Mucosa of descending colon (tissue), 3 donors: ENCODE data around the gene ASTN2. TPM values are rescaled to one million over a fixed set of nuclear protein-coding genes. Genes with fewer than 3 reads are reported as not detected.

Source experiments
- ATAC-seq: fragments of 200-7000 bp; cut with Tn5 transposase; one replicate; pipeline ENCODE4 v1.9.1; 2020; ENCODE audit warnings: mild to moderate bottlenecking, moderate library complexity
- DNase-seq, 3 donors: peaks; one replicate each; pipeline ENCODE4 v3.0.0-alpha.2; 2020
- H3K36me3 ChIP-seq: fragments of 200-600 bp; one replicate; pipeline ENCODE4 v1.8.0; 2021; ENCODE audit warnings: low read depth, mild to moderate bottlenecking
- H3K4me1 ChIP-seq: fragments of 200-600 bp; one replicate; pipeline ENCODE4 v1.8.0; 2021; ENCODE audit warnings: low read depth, mild to moderate bottlenecking
- H3K4me3 ChIP-seq: fragments of 200-600 bp; one replicate; pipeline ENCODE4 v1.8.0; 2021; ENCODE audit warnings: mild to moderate bottlenecking
- H3K9me3 ChIP-seq: fragments of 200-600 bp; one replicate; pipeline ENCODE4 v1.8.0; 2021; ENCODE audit warnings: mild to moderate bottlenecking
- intact Hi-C, 2 donors: fragments of 100-400 bp; cut with DNase I in 1 of 2; cut with micrococcal nuclease in 1 of 2; formaldehyde crosslinking; loops; one replicate each; pipeline versions ENCODE4 v1.11.0 to v1.11.1; 2022; cut with DNase I, micrococcal nuclease
- total RNA-seq, 3 donors: library from RNA; stranded (reverse); fragmentation: NEBNext Ultra II Directional in 2 of 3; extraction: Animal tissue kit (Norgen Biotek cat#: 25700) in 2 of 3; gene quantifications; one replicate each; pipeline versions ENCODE4 v1.2.1 to v1.2.4, GENCODE V29; 2021 to 2023
- TF ChIP-seq, protein P1 (sequence below): fragments of 200-600 bp; IDR thresholded peaks from one replicate; pipeline ENCODE4 v1.8.0; 2022; ENCODE audit warnings: antibody characterized with exemption, mild to moderate bottlenecking
- donor health status: DM: no; HTN: no; CAD: no; lungs with moderate emphysema.
- donor health status: DM: no; HTN: no; CAD: no.
- donor health status: DM: no; HTN: yes; CAD: no.

Gene ASTN2
- total RNA-seq, 3 donors from 2014 or later, result 3.5 to 6.1 (median 5.4) TPM

- no peak overlapping the region for H3K4me3 ChIP-seq
- DNase-seq, result no peak
- TF ChIP-seq, protein P1, sequence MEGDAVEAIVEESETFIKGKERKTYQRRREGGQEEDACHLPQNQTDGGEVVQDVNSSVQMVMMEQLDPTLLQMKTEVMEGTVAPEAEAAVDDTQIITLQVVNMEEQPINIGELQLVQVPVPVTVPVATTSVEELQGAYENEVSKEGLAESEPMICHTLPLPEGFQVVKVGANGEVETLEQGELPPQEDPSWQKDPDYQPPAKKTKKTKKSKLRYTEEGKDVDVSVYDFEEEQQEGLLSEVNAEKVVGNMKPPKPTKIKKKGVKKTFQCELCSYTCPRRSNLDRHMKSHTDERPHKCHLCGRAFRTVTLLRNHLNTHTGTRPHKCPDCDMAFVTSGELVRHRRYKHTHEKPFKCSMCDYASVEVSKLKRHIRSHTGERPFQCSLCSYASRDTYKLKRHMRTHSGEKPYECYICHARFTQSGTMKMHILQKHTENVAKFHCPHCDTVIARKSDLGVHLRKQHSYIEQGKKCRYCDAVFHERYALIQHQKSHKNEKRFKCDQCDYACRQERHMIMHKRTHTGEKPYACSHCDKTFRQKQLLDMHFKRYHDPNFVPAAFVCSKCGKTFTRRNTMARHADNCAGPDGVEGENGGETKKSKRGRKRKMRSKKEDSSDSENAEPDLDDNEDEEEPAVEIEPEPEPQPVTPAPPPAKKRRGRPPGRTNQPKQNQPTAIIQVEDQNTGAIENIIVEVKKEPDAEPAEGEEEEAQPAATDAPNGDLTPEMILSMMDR, result no peak
- intact Hi-C loops, result no loop called here
- H3K36me3 ChIP-seq, result no peaks in the 10 kb centered on the region
- no peaks in the 10 kb centered on the region for H3K4me1 ChIP-seq
- ATAC-seq, result no peak
- H3K9me3 ChIP-seq, result no peaks in the 10 kb centered on the region
Observed at GRCh38 chr9:117400171-117400570, 14.7 kb downstream of the ASTN2 start.

DNA sequence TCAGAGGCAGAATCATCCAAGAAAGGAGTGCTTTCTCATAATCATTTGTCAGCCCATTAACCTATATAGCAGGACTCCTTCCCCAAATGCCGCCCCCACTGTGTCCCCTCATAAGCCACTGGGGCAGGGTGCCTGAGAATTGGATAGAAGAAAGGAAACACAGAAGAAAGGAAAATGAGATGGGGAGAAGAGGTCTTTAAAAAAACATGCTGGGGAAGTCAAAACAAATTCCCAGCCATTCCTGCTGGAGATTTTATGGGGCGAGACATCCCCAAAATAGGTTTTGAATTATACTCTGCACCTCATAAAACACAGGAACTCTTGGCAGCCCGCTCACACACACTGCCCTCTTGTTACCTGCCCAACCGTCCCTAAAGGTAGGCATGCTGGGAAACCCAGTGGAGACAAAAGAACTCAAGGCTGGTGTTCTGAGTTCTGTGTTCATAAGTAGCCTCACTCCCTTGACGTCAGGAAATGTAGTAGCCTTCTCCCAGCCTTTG, 19.7 kb downstream of the ASTN2 start:
- H3K9me3 ChIP-seq, result no peaks in the 10 kb centered on the region
- ATAC-seq (no peak), DNase-seq (no peak)
- TF ChIP-seq, protein P1, result no peak
- no peak overlapping the region for H3K4me3 ChIP-seq
- intact Hi-C loops, result no loop called here
- no peaks in the 10 kb centered on the region for H3K36me3 ChIP-seq
- H3K4me1 ChIP-seq, result no peaks in the 10 kb centered on the region

GRCh38 chr9:117394655-117395054, 20.2 kb downstream of the ASTN2 start:
- Histone ChIP-seq H3K4me1 (no peaks in the 10 kb centered on the region), H3K36me3 (no peaks in the 10 kb centered on the region), H3K9me3 (no peaks in the 10 kb centered on the region), H3K4me3 (no peak overlapping the region)
- intact Hi-C loops, result no loop called here
- TF ChIP-seq, protein P1, result no peak
- ATAC-seq (no peak), DNase-seq (no peak)

GRCh38 chr9:117392992-117393391, 21.9 kb downstream of the ASTN2 start:
- no peaks in the 10 kb centered on the region for H3K9me3 ChIP-seq
- H3K36me3 ChIP-seq, result no peaks in the 10 kb centered on the region
- intact Hi-C loops, result no loop called here
- no peaks in the 10 kb centered on the region for H3K4me1 ChIP-seq
- no peak overlapping the region for H3K4me3 ChIP-seq
- ATAC-seq, result no peak
- no peak for DNase-seq
- TF ChIP-seq, protein P1, result no peak

DNA sequence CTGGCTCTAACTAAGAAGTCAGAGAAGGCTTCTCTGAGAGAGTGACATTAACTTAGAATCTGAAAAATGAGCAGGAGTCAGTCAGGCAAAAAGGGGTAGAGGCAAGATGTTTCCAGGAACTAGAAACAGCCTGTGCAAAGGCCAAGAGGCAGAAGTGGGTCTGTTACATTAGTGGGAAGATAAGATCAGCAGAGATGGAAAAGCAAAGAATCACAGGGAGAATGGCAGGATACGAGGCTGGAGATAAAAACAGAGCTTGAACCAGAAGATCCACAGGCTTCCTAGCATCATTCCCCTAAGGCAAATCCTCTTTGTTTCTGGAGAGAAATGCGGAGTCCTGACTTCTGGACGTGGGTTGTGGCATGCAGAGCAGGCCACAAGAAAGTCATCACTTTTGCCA, 27.4 kb downstream of the ASTN2 start:
- H3K9me3 ChIP-seq, result no peaks in the 10 kb centered on the region
- H3K4me3 ChIP-seq, result no peak overlapping the region
- H3K36me3 ChIP-seq, result no peaks in the 10 kb centered on the region
- intact Hi-C loops, result no loop called here
- no peak for DNase-seq
- no peak for ATAC-seq
- TF ChIP-seq, protein P1, result no peak
- no peaks in the 10 kb centered on the region for H3K4me1 ChIP-seq

DNA sequence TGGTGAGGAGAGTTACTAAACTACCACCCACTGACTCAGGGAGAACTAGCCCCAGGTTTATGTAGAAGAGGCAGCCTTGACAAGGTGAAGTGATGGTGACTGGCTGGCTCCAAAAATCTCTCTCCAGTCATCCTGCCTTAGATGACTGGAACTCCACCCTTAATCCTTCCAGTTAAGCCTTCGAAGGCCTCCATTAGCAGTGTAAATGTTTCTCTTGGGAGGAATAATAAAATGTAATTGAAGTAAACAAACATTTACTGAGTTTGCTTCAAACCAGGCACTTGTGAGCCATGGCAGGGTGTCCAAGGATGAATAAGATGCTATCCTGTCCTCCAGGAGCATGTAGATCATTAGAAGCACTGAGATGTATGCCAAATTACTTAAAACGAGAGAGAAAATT, 35.5 kb downstream of the ASTN2 start:
- intact Hi-C loops, result no loop called here
- no peaks in the 10 kb centered on the region for H3K9me3 ChIP-seq
- DNase-seq (no peak), ATAC-seq (no peak)
- TF ChIP-seq, protein P1, result no peak
- H3K4me3 ChIP-seq, result no peak overlapping the region
- no peaks in the 10 kb centered on the region for H3K36me3 ChIP-seq
- H3K4me1 ChIP-seq, result no peaks in the 10 kb centered on the region
